GM21737 (cell line): ENCODE data around the gene TARBP2.
"Not testable (repeated sequence)": the region's sequence is repeated elsewhere in the genome, so short reads cannot be mapped to it uniquely, and the experiment has no call there.

Experiments
- ATAC-seq: cut with Tn5 transposase; IDR thresholded peaks from one replicate; pipeline ENCODE4 v1.9.1; 2021; ENCODE audit warnings: mild to moderate bottlenecking, moderate library complexity; ENCODE audit not compliant: unreplicated experiment

TARBP2 gene

DNA sequence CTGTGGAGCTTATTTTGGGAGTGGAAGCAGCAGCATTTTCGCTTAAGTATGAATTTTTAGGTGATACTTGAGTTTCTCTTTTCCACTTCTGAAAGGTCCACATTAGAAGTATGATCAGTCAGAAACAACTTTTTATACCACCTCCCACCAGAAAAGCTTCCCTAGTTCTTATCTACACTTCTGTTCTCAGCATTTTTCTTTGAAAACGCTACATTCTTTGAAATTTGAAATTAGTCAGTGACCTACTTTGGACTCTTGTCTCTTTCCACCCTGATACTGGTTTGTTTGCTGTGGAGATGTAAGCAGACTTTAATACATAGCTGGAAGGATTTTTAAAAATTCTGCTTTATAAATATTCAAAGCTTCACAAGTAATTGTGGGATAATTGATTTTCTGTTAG, 27.0 kb upstream of the TARBP2 start:
- ATAC-seq: no peak

DNA sequence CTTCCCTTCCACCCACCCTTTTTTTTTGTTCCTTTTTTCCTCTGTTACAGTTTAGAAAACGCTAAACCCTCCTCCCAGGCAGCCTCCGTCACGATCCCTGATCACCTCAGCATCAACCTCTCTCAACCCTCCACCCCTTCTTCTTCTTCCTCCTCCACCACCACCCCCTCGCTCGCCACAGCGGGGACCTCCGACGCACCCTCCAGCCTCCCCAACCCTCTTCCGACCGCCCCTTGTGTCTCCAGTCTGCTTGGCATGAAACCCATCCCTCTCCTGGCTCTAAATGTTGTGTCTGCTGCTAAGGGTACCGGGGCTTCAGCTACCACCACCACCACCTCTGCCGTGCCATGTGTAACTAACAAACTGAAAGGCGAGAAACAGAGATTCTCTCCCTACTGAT, 26.3 kb upstream of the TARBP2 start:
- no peak for ATAC-seq

GRCh38 chr12:53476769-53477209, 24.3 kb upstream of the TARBP2 start:
- ATAC-seq: no peak

DNA sequence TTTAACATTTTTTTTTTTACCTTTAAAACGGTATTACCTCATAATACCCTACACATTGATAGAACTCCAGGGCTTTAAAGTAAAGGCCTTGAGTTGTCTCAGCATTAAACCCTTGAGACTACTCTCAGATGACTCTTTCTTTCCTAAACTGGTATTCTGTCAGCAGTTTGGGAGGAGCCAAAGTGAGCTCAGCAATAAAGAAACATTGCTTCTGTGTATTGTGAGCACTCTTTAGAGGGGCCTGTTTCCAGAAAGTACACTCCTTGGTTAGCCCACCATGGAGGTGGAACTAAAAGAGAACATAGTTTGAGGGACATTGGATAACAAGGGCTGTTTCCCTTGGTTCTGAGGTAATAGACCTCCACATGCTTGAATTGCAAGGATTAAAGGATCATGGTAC, 22.2 kb upstream of the TARBP2 start:
- ATAC-seq: no peak

GRCh38 chr12:53479331-53479730, 21.8 kb upstream of the TARBP2 start:
- no peak for ATAC-seq

DNA sequence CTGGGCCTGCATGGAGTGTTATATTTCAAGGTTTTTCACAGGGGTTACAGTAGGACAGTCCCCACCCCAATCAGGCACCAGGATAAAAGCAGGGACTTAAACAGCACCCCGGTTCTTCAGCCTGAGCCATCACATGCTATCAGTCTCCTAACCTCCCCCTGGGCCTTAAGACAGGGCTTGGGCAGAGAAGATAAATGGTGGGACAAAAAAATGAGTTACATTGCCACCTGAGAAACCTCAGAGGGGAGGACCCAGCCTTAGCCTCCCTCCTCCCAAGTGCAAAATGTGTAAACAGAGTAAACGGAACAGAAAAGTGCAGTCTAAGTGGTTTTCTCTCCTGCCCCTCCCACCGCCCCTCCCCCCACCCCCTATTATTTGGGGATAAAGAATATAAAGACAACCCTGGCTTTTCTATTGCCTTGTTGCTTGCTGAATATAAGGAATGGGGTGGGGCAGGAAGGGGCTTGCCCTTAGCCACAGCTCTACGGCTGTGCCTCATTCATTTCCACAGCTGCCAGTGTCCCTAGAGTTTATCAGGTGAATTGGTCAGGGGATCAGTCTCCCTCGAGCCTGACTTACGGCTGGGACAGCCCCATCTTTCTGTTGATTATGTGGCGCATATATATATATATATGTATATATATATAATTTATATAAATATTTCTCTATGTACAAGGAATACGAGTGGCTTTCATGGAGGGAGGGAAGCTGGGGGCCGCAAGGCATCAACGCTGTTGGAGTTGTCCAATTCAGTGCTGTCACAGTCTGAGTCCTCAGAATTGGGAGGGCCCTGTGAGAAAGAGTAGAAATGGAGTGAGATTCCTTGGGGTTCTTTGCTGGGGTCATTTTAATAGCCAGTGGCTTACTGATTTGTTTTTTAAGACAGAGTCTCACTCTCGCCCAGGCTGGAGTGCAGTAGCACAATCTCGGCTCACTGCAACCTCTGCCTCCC, 20.3 kb upstream of the TARBP2 start:
- ATAC-seq: no peak

DNA sequence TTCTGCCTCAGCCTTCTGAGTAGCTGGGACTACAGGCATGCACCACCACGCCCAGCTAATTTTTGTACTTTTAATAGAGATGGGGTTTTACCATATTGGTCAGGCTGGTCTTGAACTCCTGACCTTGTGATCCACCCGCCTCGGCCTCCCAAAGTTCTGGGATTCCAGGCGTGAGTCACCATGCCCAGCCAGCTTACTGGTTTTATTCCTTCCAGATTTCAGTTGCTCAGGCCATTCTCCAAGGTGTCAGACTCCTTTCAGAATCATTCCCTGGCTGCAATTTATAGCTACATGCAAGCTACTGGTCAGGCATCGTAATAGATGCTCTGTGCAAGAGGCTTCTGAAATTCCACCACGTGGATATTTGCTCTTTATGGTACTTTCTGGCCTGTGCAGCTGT, 19.6 kb upstream of the TARBP2 start:
- not testable (repeated sequence) for ATAC-seq

GRCh38 chr12:53481939-53482586, 19.0 kb upstream of the TARBP2 start:
- no peak for ATAC-seq

DNA sequence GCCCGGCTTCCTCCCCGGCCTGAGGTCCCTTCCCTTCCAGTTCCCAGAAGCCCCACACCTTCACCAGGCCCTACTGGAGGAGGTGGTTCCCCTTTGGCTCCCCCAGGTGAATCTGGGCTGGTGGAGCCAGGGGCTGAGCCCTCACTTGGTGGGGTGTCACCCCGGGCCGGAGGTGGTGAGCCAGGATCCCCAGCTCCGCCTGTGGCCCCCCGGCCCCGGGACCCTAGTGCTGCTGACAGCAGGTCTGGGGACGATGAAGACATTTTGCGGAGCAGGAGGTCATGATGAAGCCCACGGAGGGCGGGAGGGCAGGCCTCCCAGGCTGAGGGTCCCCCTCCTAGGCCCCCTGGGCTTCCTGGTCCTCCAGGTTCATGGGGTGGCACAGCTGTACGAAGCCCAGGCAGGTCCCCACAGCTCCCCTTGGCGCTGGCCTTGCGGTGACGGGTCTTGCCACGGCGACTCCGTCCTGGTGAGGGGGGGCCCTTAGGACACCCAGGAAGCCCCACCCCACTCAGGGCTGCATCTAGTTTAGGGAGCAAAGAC, 18.4 kb upstream of the TARBP2 start:
- no peak for ATAC-seq

DNA sequence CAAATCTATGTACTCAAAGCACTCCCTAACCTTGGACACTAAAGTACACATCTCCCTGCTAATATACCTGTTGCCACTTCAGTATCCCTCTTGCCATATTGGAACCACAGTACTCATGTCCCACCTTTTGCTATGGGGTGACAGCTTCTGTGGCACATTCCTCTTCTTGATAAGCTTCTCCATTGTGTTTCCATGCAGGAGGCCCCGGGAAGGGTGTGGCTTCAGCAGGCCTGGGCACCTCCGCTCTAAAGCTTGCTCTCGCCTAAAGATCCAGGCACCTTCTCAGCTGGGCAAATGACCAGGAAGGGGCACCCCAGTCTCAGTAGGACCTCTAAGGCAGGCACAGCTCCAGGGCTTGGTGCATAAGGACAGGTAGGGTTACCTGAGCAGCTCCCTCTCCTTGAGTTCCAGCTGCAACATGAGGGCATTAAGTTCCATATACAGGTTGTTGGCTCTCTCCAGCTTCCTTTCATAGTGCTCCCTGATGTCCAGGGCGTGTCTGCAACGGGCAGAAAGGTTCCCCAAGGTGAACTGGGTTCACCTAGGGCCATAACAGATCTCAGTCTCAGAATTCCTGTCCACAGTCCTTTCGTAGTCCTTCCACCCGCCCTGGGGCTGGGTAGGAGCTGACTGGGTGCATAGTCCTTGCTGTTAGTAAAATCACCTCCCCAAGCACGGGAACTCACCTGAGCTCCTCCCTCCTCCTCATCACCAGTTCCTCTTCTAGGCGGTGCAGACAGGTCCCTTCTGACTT, 17.7 kb upstream of the TARBP2 start:
- ATAC-seq: no peak

DNA sequence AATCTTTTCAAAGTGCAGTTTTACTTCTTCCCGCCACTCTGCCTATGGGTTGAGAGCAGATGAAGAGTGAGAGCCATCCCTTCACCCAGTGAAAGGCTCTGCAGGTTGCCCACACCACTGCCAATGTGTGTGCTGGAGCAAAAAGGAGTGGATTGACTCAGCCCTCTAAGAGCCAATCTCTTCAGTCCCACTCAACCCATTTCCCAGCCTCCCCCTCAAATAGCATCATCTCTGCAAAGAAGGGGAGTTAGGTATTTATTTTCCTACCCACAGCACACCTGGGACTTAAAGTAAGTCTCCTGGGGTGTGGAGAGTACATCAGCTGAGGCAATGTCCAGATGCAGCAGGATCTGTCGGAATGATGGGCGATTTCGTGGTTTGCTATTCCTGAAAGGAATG, 17.1 kb upstream of the TARBP2 start:
- ATAC-seq: no peak

GRCh38 chr12:53484686-53485575, 16.2 kb upstream of the TARBP2 start:
- no peak for ATAC-seq

GRCh38 chr12:53485955-53486735, 14.9 kb upstream of the TARBP2 start:
- no peak for ATAC-seq

DNA sequence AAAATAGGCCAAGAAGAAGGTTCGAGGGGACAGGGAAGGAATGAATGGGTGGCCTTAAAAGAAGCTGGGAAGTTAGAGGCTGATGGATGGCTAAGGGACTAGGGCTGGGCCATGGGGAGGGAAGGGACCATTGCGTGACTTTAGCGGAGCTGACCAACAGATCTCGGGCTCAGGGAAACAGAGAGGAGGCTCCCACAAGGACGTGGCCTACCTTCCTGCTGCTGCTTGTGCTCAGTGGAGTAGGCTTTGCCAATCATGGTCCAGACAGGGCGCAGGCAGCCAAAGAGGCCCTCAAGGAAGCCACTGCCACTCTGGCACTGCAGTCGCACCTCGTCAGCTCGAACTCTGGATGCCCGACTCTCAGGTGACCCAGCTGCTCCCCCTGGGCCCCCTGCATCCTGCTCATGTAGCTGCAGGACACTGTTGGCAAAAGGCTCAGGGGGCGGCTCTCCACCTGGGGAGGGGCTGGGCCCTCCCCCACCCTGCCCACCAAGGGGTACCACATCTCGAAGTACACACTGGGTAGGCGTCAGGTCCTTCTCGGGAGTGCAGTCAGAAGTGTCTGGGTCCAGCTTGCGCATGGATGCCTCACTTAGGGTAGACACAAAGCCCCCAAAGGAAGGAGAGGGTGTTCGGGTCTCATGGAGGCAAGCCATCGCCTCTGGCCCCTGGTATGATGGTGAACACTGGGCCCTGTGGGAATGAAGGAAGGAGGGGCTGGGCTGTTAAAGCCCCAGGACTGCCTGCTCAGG, 14.2 kb upstream of the TARBP2 start:
- ATAC-seq: no peak

DNA sequence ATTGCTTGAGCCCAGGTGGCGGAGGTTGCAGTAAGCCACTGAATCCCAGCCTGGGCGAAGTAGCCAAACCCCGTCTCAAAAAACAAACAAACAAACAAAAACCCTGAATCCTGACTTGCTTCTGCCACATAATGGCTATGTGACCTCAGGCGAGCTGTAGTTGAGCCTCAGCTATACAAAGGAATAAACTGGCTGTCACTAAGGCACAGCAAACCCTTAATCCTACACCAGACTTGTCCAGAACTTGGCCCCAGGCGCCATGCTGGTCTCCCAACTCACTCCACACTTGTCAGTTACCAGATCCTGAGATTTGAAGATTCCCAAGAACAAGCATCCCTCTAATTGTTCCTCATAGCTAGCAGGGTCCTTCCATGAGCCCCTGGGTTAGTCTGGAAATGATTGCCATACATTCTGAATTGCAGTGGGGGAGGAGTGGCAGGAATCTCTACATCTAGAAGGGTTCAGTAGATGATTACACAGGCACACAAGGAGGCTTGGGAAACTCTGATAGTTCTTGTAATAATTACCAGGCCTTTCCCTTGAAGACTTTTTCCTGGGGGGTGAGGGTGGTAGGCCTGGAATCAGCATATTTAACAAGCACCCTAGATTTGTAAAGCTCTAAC, 11.7 kb upstream of the TARBP2 start:
- no peak for ATAC-seq

DNA sequence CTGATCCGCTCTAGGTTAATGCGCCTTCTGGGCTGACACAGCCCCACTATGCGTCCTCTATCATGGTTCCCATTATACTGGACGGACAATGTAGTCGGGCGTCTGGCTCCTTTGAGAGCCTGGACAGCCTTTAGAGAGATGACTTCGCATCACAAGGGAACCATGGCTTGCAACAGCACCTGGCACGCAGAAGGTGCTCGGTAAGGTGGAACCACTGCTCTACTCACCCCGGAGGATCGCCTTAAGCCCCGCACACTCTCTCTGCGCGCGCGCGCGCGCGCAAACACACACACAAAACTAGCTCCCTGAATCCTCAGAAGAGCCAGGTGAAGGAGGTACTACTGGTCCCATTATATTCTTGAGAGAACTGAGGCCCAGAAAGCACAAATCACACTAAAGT, 8.9 kb upstream of the TARBP2 start:
- ATAC-seq: no peak

DNA sequence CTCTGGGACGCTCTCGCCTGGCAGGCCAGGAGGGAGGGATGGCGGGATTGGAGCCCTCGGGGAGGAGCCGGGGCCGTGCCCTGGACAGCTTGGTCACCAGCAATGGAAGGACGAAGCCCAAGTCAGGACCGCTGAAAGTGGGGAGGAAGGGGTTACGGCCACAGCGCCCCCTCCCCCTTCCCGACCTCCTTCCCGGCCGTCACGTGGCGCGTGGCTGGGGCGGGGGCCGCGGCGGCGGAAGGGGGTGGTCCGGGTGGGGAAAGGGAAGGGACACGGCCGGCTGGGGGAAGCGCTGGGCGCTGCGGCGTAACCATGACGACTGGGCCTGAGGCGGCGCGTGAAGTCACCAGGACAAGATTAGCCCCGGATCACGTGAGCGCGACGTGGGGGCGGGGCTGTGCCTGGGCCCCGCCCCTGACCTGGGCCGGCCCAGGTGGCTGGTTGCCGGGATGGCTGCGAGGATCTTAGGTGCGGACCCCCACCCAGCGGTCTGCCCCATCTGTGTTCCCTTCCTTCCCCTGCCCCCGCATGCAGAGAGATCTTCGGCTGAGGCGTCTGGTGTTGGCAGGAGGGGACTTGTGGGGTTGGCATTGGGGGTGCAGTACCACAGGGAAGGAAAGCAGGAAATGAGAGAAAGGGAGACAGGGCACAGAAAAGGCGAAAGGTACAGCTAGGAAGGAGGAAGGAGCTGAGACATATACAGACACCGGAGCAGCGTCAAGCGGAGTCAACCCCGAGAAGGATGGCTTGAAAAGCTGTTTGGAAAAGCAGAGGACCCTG, 8.1 kb upstream of the TARBP2 start:
- peak; percentile 93 for ATAC-seq
